Smooth muscle cell (in vitro differentiated cells): ENCODE measurements around the gene CCDC110. TPM values are rescaled to one million over a fixed set of nuclear protein-coding genes. Genes with fewer than 3 reads are reported as not detected.

Source experiments
- DNase-seq: peaks from one replicate; lab custom pipeline; 2025; ENCODE audit not compliant: unreplicated experiment; lab: John Stamatoyannopoulos, UW
- H2AFZ ChIP-seq: fragments of 200-600 bp; sonication (generic); 2 replicates; pipeline ENCODE4 v1.6.0; 2016; ENCODE audit warnings: antibody characterized with exemption, low read depth, mild to moderate bottlenecking
- H3F3A ChIP-seq: fragments of 200-600 bp; sonication (generic); 2 replicates; pipeline ENCODE4 v1.6.0; 2017; ENCODE audit warnings: antibody characterized with exemption, low read depth
- H3K27ac ChIP-seq: fragments of 200-600 bp; sonication (generic); 2 replicates; pipeline ENCODE4 v1.5.1; 2016; ENCODE audit warnings: low read depth, mild to moderate bottlenecking
- H3K27me3 ChIP-seq: fragments of 200-600 bp; sonication (generic); 2 replicates; pipeline ENCODE4 v1.6.1; 2016; ENCODE audit warnings: low read depth, mild to moderate bottlenecking
- H3K36me3 ChIP-seq: fragments of 200-600 bp; sonication (generic); 2 replicates; pipeline ENCODE4 v1.5.1; 2016; ENCODE audit warnings: low read depth
- H3K4me1 ChIP-seq: fragments of 200-600 bp; sonication (generic); 2 replicates; pipeline ENCODE4 v1.5.1; 2016; ENCODE audit warnings: low read depth
- H3K4me2 ChIP-seq: fragments of 200-600 bp; sonication (generic); 2 replicates; pipeline ENCODE4 v1.6.0; 2016; ENCODE audit warnings: mild to moderate bottlenecking
- H3K4me3 ChIP-seq: fragments of 200-600 bp; sonication (generic); 2 replicates; pipeline ENCODE4 v1.5.1; 2016; ENCODE audit warnings: mild to moderate bottlenecking
- H3K79me2 ChIP-seq: fragments of 200-600 bp; sonication (generic); 2 replicates; pipeline ENCODE4 v1.6.0; 2016; ENCODE audit warnings: low read depth, mild to moderate bottlenecking
- H3K9ac ChIP-seq: fragments of 200-600 bp; sonication (generic); 2 replicates; pipeline ENCODE4 v1.6.0; 2016; ENCODE audit warnings: low read depth
- H3K9me3 ChIP-seq: fragments of 200-600 bp; sonication (generic); replicated peaks from 2 replicates; pipeline ENCODE4 v1.5.1; 2016; ENCODE audit warnings: low read depth
- H4K20me1 ChIP-seq: fragments of 200-600 bp; sonication (generic); 2 replicates; pipeline ENCODE4 v1.6.0; 2016; ENCODE audit warnings: low read depth
- CTCF ChIP-seq: fragments of 200-600 bp; sonication (generic); IDR thresholded peaks from 2 replicates; pipeline ENCODE4 v1.5.1; 2017; ENCODE audit warnings: borderline replicate concordance, mild to moderate bottlenecking, antibody characterized with exemption; ENCODE audit not compliant: insufficient read depth, poor library complexity, severe bottlenecking
- WGBS: methylation state at CpG from one replicate; pipeline ENCODE4 v1.1.7; 2016; ENCODE audit warnings: low lambda C conversion rate; 5-methylcytosine and 5-hydroxymethylcytosine counted together
- polyA plus RNA-seq: library from polyadenylated mRNA; unstranded; fragments of >200 nt; fragmentation: Nextera tagmentation; extraction: Ambion mirVana; gene quantifications from 2 replicates; pipeline ENCODE4 v1.2.1, GENCODE V29; 2016
- total RNA-seq: library from RNA; depleted of rRNA; stranded (reverse); fragments of >200 nt; gene quantifications from 2 replicates; pipeline ENCODE4 v1.2.3, GENCODE V29; 2014

The CCDC110 gene
- total and polyA plus RNA-seq, 2 experiments from 2014 or later = 2.3 to 2.5 TPM

GRCh38 chr4:185404031-185404430, 67.5 kb downstream of the CCDC110 start:
- Histone ChIP-seq H3K4me1 (no peaks in the 10 kb centered on the region), H3F3A (peaks cover 7% of the 10 kb centered on the region), H3K36me3 (peaks cover 29% of the 10 kb centered on the region), H3K27me3 (no peaks in the 10 kb centered on the region), H3K27ac (no peak overlapping the region), H3K9me3 (no peaks in the 10 kb centered on the region), H3K9ac (no peak overlapping the region), H2AFZ (no peak overlapping the region), H3K4me3 (no peak overlapping the region), H4K20me1 (no peaks in the 10 kb centered on the region), H3K79me2 (no peaks in the 10 kb centered on the region), H3K4me2 (no peak overlapping the region)
- 98% methylated on average over 4 of the region's 4 CpGs for WGBS
- no peak for TF ChIP-seq CTCF
- DNase-seq = no peak

- Histone ChIP-seq H3K9ac (no peak overlapping the region), H3K27ac (no peak overlapping the region), H2AFZ (no peak overlapping the region), H3K4me1 (peaks cover 25% of the 10 kb centered on the region), H3K4me3 (no peak overlapping the region), H4K20me1 (no peaks in the 10 kb centered on the region), H3F3A (peaks cover 14% of the 10 kb centered on the region), H3K79me2 (no peaks in the 10 kb centered on the region), H3K27me3 (no peaks in the 10 kb centered on the region), H3K4me2 (peak overlapping the region; percentile 27), H3K9me3 (no peaks in the 10 kb centered on the region), H3K36me3 (peaks cover 19% of the 10 kb centered on the region)
- 91% methylated on average over 8 of the region's 8 CpGs for WGBS
- no peak for DNase-seq
- no peak for TF ChIP-seq CTCF
Measured at GRCh38 chr4:185399466-185399865, 72.1 kb downstream of the CCDC110 start.

DNA sequence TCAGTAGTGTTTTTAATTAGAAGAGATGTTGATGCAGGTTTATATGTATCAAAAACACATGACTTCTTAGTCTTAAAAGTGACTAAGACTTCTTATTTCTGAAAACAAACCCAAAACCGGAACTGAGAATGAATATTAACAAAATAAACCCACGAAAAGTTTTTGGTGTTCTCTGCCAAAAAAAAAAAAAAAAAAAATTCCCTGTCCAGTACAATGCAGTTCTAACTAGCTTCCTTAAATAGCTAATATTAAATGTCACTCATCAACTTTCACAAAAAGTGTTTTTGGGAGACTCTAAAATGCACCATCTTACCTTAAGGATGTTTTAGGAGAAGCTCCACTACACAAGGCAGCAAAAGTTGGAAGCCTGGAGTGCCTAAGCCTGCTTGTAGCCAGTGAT, 72.9 kb downstream of the CCDC110 start:
- DNase-seq = no peak
- Histone ChIP-seq H3K9me3 (no peaks in the 10 kb centered on the region), H3K27ac (no peak overlapping the region), H3K4me2 (peak overlapping the region; percentile 95), H3K79me2 (no peaks in the 10 kb centered on the region), H3F3A (peaks cover 14% of the 10 kb centered on the region), H3K27me3 (no peaks in the 10 kb centered on the region), H3K4me3 (peak overlapping the region; percentile 11), H3K4me1 (peaks cover 25% of the 10 kb centered on the region), H3K36me3 (peaks cover 19% of the 10 kb centered on the region), H2AFZ (no peak overlapping the region), H3K9ac (no peak overlapping the region), H4K20me1 (no peaks in the 10 kb centered on the region)
- 96% methylated on average over 2 of the region's 2 CpGs for WGBS
- no peak for TF ChIP-seq CTCF

- H3K4me3 ChIP-seq = peak within 1 kb of the TSS; percentile 70
- no peak for TF ChIP-seq CTCF
- 3% methylated on average over 37 of the region's 38 CpGs for WGBS
Measured at GRCh38 chr4:185396724-185397385, 74.7 kb downstream of the CCDC110 start, which contains the start of gene ANKRD37. ANKRD37 (plus strand) TSS chr4:185396841; CDS start chr4:185396924, 83 bp downstream.

More at GRCh38 chr4:185396724-185397385, 74.7 kb downstream of the CCDC110 start, which contains the start of gene ANKRD37:
- H3K79me2 ChIP-seq = no peaks in the 10 kb centered on the region
- DNase-seq = no peak
- peaks cover 16% of the 10 kb centered on the region for H3K36me3 ChIP-seq
- peaks cover 25% of the 10 kb centered on the region for H3K4me1 ChIP-seq
- H3K27ac ChIP-seq = peak within 1 kb of the TSS; percentile 94
- H3K27me3 ChIP-seq = no peaks in the 10 kb centered on the region
- H3K9ac ChIP-seq = peak within 1 kb of the TSS; percentile 71
- H3F3A ChIP-seq = peaks cover 14% of the 10 kb centered on the region
- H4K20me1 ChIP-seq = no peaks in the 10 kb centered on the region
- no peaks in the 10 kb centered on the region for H3K9me3 ChIP-seq
- H3K4me2 ChIP-seq = peak within 1 kb of the TSS; percentile 95
- H2AFZ ChIP-seq = peak within 1 kb of the TSS; percentile 63
